ENCODE data around the gene CACNA1E. TPM values are rescaled to one million over a fixed set of nuclear protein-coding genes. Genes with fewer than 3 reads are reported as not detected.

Gene CACNA1E
- total RNA-seq, 1 experiment from 2014 or later = 0.45 TPM

- no peak overlapping the region for H3K27ac Mint-ChIP-seq (ENCODE audit: unreplicated experiment)
- H3K4me1 Mint-ChIP-seq (ENCODE audit: low read depth, unreplicated experiment) = peaks cover 10% of the 10 kb centered on the region
- H3K9me3 Mint-ChIP-seq (ENCODE audit: unreplicated experiment) = no peaks in the 10 kb centered on the region
- peak; percentile 8 to 34 for DNase-seq
- TF ChIP-seq CTCF (IDR thresholded peaks at IDR 0.05; ENCODE audit: insufficient read depth in 1 of 2, low read depth in 1 of 2, low read length in 1 of 2, severe bottlenecking in 1 of 2, unreplicated experiment in 1 of 2) = peak in 1 of 2 experiments; percentile 17
- no peaks in the 10 kb centered on the region for H3K36me3 ChIP-seq (ENCODE audit: control insufficient read depth, insufficient read depth, low read length)
- intact Hi-C loops (cut with micrococcal nuclease; ENCODE audit: unreplicated experiment) = no loop called here
- ChIA-PET POLR2A (no interaction called here), CTCF (no interaction called here)
- H3K9me3 ChIP-seq = no peaks in the 10 kb centered on the region
- no peaks in the 10 kb centered on the region for H3K27me3 ChIP-seq (replicated peaks; ENCODE audit: control insufficient read depth, insufficient read depth, low read length)
- BruUV-seq (replicated peaks) = no TSS peak
- no peaks in the 10 kb centered on the region for H3K4me1 ChIP-seq
- H3K36me3 Mint-ChIP-seq (ENCODE audit: insufficient read depth, unreplicated experiment) = no peaks in the 10 kb centered on the region
- peaks cover 17% of the 10 kb centered on the region for H3K27me3 Mint-ChIP-seq (ENCODE audit: insufficient read depth, unreplicated experiment)
- no peak overlapping the region for H3K4me3 Mint-ChIP-seq (ENCODE audit: unreplicated experiment)
- H3K4me3 ChIP-seq (ENCODE audit: low read depth, low read length) = no peak overlapping the region
Measured at GRCh38 chr1:181514298-181515290, 31.3 kb downstream of the CACNA1E start.

DNA sequence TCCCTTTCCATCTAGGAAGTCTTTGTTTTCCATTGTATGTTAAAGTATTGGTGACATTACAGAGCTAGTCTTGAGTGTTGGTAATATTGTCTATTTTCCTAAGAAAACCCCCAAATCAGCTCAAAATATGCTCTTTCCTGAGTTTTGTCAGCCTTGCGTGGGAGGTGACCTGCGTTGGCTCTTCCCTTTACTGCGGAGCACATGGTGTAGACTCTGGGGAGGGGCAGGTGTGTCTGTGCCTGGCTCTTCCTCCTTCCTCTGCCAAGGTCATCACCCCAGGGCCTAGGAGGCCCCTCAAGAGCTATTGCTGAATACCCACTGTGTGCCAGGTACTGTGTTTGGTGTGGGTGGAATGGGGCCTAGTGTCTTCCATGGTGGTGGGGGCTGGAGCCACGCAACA is 33.4 kb downstream of the CACNA1E start:
- Histone ChIP-seq H3K9me3 (no peaks in the 10 kb centered on the region), H3K27me3 (replicated peaks; ENCODE audit: control insufficient read depth, insufficient read depth, low read length) (no peaks in the 10 kb centered on the region), H3K4me3 (ENCODE audit: low read depth, low read length) (no peak overlapping the region), H3K4me1 (no peaks in the 10 kb centered on the region), H3K36me3 (ENCODE audit: control insufficient read depth, insufficient read depth, low read length) (no peaks in the 10 kb centered on the region)
- Mint-ChIP-seq H3K27ac (ENCODE audit: unreplicated experiment) (no peak overlapping the region), H3K27me3 (ENCODE audit: insufficient read depth, unreplicated experiment) (peaks cover 19% of the 10 kb centered on the region), H3K36me3 (ENCODE audit: insufficient read depth, unreplicated experiment) (no peaks in the 10 kb centered on the region), H3K4me1 (ENCODE audit: low read depth, unreplicated experiment) (peaks cover 10% of the 10 kb centered on the region), H3K4me3 (ENCODE audit: unreplicated experiment) (no peak overlapping the region), H3K9me3 (ENCODE audit: unreplicated experiment) (no peaks in the 10 kb centered on the region)
- no TSS peak for BruUV-seq (replicated peaks)
- ChIA-PET CTCF (no interaction called here), POLR2A (no interaction called here)
- intact Hi-C loops (cut with micrococcal nuclease; ENCODE audit: unreplicated experiment) = no loop called here
- DNase-seq = no peak
- no peak for TF ChIP-seq CTCF (IDR thresholded peaks at IDR 0.05; ENCODE audit: insufficient read depth in 1 of 2, low read depth in 1 of 2, low read length in 1 of 2, severe bottlenecking in 1 of 2, unreplicated experiment in 1 of 2)

- DNase-seq = no peak
- H3K36me3 Mint-ChIP-seq (ENCODE audit: insufficient read depth, unreplicated experiment) = no peaks in the 10 kb centered on the region
- TF ChIP-seq CTCF (IDR thresholded peaks at IDR 0.05; ENCODE audit: insufficient read depth in 1 of 2, low read depth in 1 of 2, low read length in 1 of 2, severe bottlenecking in 1 of 2, unreplicated experiment in 1 of 2) = no peak
- POLR2A ChIA-PET = no interaction called here
- intact Hi-C loops (cut with micrococcal nuclease; ENCODE audit: unreplicated experiment) = no loop called here
- Histone ChIP-seq H3K4me3 (ENCODE audit: low read depth, low read length) (no peak overlapping the region), H3K36me3 (ENCODE audit: control insufficient read depth, insufficient read depth, low read length) (no peaks in the 10 kb centered on the region), H3K4me1 (no peaks in the 10 kb centered on the region), H3K9me3 (no peaks in the 10 kb centered on the region), H3K27me3 (replicated peaks; ENCODE audit: control insufficient read depth, insufficient read depth, low read length) (no peaks in the 10 kb centered on the region)
- no peaks in the 10 kb centered on the region for H3K9me3 Mint-ChIP-seq (ENCODE audit: unreplicated experiment)
- no TSS peak for BruUV-seq (replicated peaks)
- no peak overlapping the region for H3K4me3 Mint-ChIP-seq (ENCODE audit: unreplicated experiment)
- peaks cover 17% of the 10 kb centered on the region for H3K27me3 Mint-ChIP-seq (ENCODE audit: insufficient read depth, unreplicated experiment)
- CTCF ChIA-PET = no interaction called here
- H3K27ac Mint-ChIP-seq (ENCODE audit: unreplicated experiment) = no peak overlapping the region
- peaks cover 10% of the 10 kb centered on the region for H3K4me1 Mint-ChIP-seq (ENCODE audit: low read depth, unreplicated experiment)
Measured at GRCh38 chr1:181517181-181517875, 34.0 kb downstream of the CACNA1E start.
